Erythroblast (primary cell): ENCODE measurements around the gene ATP2A2.

Experiments
- GATA1 ChIP-seq: IDR thresholded peaks from 2 replicates; pipeline ENCODE4 v1.6.1; 2011; ENCODE audit warnings: low read depth, mild to moderate bottlenecking, control low read depth, low read length, moderate library complexity
- POLR2A ChIP-seq: IDR thresholded peaks from 2 replicates; pipeline ENCODE4 v1.6.1; 2011; ENCODE audit warnings: mild to moderate bottlenecking, low read length

- TF ChIP-seq GATA1 (no peak), POLR2A (no peak)
These were observed 31.9 kb upstream of the ATP2A2 start for GRCh38 chr12:110249105-110249504.
